ENCODE results near the gene GRID1.
"Not testable (repeated sequence)": the region's sequence is repeated elsewhere in the genome, so short reads cannot be mapped to it uniquely, and the experiment has no call there.

Gene GRID1

DNA sequence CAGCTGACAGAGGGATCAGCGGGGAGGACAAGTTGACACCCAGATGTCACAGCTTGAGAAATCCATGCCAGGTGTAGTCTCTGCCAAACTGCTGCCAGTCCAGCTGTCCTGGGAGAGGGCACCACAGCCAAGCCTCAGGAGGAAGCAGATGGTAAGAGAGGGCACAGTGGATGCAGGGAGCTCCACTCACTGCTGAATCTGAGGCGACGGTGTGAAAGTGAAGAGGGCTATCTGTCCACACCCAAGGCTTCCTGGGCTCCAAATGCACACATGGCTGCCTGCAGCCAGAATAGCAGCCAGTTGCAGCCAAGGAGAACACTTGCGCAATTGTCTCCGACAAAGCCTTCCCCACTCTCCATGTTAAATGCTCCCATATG is 502.4 kb downstream of the GRID1 start:
- DNase-seq (ENCODE audit: low read depth) = no peak

- DNase-seq (ENCODE audit: low read depth) = no peak
Measured at GRCh38 chr10:85863301-85864172, 503.1 kb downstream of the GRID1 start.

GRCh38 chr10:85862771-85863170 is 503.8 kb downstream of the GRID1 start:
- no peak for DNase-seq (ENCODE audit: low read depth)

GRCh38 chr10:85861513-85862197 is 504.9 kb downstream of the GRID1 start:
- no peak for DNase-seq (ENCODE audit: low read depth)

- no peak for DNase-seq (ENCODE audit: low read depth)
Measured at GRCh38 chr10:85859859-85860258, 506.7 kb downstream of the GRID1 start.

- DNase-seq (ENCODE audit: low read depth) = no peak
Measured at GRCh38 chr10:85858776-85859515, 507.6 kb downstream of the GRID1 start.

GRCh38 chr10:85857791-85858190 is 508.8 kb downstream of the GRID1 start:
- no peak for DNase-seq (ENCODE audit: low read depth)

DNA sequence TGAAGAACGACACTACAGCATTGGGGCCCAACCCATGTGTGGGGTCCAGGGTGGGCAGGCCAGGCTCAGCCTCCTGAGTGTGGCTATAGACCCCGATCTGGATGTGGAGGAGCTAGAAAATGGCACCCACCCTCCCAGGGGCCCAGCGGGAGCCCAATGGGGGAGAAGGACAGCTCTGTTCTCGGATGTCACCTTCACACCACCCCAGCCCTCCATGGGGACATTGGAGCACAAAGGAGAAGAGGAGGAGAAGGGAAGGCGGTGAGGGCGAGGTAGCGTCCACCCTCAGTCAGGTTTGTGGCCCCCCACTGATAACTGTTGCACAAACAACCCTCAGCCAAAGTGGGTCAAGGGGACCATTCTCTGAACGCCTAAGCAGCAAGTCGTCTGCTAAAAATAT is 509.3 kb downstream of the GRID1 start:
- no peak for DNase-seq (ENCODE audit: low read depth)

- DNase-seq (ENCODE audit: low read depth) = no peak
Measured at GRCh38 chr10:85851934-85852333, 514.7 kb downstream of the GRID1 start.

DNA sequence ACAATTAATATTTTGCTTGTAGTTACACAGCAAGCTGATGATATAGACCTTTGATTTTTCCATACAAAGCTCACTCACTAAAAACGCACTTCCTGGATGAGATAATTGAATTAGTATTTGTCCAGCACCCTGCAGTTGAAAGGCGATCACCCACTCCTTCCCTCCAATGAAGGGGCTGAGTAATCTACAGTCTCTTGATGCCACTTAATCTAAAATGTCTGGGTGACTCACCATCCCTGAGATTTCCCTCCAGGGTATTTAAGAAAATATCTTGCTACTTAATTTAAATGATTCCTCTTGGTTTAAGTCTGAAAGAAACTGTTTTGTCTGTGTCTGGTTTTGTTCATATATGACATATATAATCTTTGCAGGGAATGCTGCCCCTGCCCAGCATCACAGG is 515.3 kb downstream of the GRID1 start:
- DNase-seq (ENCODE audit: low read depth) = no peak

DNA sequence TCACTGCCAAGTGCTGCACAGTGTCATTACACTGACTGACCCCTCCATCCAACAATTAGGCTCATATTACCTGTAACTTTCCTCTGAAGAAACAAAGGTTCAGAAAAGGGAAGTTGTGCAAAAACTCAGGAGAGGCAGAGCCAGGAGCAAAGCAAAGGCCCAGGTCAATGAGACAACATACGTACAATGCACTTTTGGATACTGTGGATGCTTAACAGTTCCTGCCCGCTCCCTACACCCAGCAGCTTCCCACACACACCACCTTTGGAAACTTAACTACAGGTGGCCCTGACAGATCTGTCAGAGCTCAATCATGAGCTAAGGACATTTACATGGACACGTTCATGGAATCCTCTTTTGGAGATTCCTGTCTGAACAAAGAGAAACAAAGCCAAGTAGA is 515.9 kb downstream of the GRID1 start:
- no peak for DNase-seq (ENCODE audit: low read depth)

DNA sequence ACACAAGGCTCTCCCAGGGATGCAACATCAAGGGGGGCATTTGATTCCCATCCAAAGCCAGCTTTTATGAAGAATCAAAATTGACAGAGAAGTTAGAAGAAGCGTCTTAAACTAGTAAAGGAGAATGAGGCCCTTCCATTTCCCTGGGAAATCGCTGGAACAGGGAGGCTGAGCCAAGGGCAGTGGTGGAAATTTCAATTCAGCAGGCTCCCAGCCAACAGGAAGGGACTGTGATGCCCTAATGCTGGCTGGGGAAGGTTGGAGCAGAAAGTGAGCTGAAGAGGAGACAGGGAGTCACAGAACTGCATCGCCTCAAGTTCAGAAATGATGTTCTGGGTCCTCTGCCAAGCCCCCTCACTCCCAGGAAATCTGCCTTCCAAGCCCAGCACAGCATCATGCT is 517.3 kb downstream of the GRID1 start:
- no peak for DNase-seq (ENCODE audit: low read depth)

- no peak for DNase-seq (ENCODE audit: low read depth)
Measured at GRCh38 chr10:85848756-85849155, 517.8 kb downstream of the GRID1 start.

DNA sequence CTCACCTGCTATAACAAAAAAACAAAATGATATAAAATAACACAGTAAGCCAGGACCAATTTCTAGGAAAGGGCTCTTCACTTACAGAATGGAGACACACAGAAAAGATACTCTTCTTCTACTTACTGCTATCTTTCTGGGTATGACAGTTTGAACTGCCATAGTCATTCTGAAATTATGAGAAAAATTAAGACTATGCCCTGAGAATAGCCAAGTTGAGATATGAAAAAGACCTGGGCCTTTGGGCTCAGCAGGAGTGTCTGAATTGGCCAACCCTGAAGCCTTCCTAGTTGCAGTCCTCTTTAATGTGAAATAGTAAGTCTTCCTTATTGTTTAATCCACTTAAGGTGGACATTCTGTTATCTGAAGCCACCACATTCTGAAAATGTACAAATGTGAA is 519.5 kb downstream of the GRID1 start:
- DNase-seq (ENCODE audit: low read depth) = no peak

DNA sequence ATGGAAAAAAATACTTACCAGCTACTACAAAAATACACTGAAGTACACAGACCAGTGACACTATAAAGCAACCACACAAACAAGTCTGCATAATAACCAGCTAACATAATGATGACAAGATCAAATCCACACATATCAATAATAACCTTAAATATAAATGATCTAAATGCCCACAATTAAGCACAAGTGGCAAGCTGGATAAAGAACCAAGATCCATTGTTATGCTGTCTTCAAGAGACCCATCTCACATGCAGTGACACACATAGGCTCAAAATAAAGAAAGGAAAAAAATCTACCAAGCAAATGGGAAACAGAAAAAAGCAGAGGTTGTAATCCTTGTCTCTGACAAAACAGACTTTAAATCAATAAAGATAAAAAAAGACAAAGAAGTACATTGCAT is 527.9 kb downstream of the GRID1 start:
- not testable (repeated sequence) for DNase-seq (ENCODE audit: low read depth)

DNA sequence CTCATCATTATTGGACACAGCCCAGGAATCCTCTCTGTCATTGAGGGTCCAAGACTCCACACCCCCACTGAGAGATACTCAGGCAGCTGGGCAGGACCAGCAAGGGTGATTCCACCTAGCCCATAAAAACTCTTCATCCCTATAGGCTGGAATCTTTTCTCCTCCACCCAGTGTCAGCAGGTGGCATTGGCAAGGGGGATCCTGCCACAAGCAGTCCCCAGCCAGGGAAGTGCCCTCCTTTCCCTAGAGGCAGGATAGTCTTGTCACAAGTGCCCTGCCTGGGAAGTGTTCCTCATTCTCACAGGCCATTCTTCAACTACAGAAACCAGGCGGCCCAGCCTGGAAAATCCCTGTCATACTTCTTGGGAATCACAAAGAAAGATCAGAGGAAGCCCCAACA is 533.6 kb downstream of the GRID1 start:
- DNase-seq (ENCODE audit: low read depth) = no peak

DNA sequence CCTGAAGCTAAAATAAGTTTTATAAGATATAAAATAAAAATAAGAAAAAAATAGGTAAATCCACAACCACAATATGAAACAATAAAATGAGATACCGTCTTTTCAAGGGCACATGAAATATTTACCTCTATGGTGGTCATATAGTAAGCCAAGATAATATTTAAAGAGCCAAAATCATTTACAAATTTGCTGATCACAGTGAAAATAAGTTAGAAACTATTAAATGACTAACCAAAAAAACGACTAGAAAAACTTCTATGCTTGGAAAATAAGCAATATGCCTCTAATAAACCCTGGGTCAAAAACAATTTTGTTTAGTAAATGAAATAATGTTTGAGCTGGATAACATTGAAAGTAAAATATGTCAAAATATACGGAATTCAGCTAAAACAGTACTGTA is 535.2 kb downstream of the GRID1 start:
- DNase-seq (ENCODE audit: low read depth) = no peak

DNA sequence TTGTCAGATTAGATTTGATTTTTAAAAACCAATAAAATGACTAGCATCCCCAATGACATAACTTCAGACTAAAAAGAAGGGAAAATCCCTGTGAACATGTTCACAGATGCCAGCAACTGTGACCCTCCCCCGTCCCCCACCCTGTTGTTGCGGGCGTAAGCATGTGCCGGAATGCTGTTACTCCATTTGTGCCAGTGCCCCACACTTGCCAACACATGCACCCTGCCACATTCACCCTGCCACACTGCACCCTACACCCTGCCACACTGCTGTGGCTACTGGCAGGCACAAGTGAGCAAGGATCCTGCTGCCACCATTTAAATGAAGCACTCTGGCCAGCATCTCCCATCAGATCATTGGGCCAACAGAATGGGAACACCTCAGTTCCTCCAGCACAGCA is 540.2 kb downstream of the GRID1 start:
- DNase-seq (ENCODE audit: low read depth) = no peak

DNA sequence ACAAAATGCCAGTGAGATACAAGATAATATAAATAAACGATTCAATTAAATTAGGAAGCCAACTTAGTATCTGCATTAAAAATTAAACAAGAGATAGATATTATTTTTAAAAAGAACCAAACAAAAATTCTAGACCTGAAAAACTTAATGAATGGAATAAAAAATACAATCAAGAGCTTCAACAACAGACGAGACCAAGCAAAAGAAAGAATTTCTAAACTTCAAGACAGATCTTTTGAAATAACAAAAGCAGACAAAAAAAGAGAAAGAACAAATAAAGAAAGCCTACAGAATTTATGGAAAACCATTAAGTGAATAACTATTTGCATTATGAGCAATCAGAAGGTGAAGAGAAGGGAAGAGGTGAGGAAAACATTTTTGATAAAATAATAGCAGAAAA is 555.2 kb downstream of the GRID1 start:
- DNase-seq (ENCODE audit: low read depth) = no peak

GRCh38 chr10:85810674-85811073 is 555.9 kb downstream of the GRID1 start:
- no peak for DNase-seq (ENCODE audit: low read depth)

GRCh38 chr10:85795460-85795859 is 571.1 kb downstream of the GRID1 start:
- no peak for DNase-seq (ENCODE audit: low read depth)

DNA sequence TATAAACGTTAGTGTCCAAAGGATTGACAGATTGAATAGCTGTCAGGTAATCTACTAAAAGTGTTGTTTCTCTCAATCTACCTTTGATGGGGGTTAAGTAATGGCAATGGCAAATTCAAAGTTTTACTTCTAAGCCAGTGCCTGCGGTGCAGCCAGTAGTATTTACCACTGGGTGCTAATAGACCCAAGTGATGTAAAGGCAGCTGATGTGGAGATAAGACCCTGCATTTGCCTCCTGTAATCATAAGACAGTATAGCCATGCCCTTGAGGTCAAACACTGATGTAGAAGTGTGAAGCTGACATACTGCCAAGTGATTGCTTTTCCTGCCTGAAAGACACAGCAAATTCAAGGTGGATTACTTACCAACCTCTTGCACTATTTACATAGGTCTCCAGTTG is 572.0 kb downstream of the GRID1 start:
- DNase-seq (ENCODE audit: low read depth) = no peak

DNA sequence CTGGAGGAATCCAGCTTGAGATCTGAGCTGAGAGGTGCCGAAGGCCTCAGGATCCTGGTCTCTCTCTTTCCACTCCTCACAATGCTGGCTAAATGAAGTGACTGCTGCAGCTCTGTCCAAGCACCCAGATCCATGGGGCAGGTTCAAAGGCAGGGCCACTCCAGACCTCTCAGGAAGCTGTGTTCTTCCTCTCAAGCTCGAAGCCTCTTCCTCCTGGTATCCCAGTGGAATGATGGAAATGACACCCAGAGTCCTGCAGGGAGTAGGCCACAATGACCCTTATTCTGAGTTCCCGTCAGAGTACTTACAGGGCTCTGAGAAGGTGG is 574.1 kb downstream of the GRID1 start:
- no peak for DNase-seq (ENCODE audit: low read depth)

Measured in stimulated activated CD8-positive, alpha-beta memory T cell treated with anti-CD3 and anti-CD28 coated beads, Interleukin-15, amount 100 ng/mL, for 24 hours (primary cell).